GM21786 (cell line): Measurements from ENCODE around the gene TDRD1.
A peak's percentile ranks its signal among the peaks of the same experiment; 100 is the strongest.
"Not testable (repeated sequence)": the region's sequence is repeated elsewhere in the genome, so short reads cannot be mapped to it uniquely, and the experiment has no call there.

Experiments
- ATAC-seq: cut with Tn5 transposase; IDR thresholded peaks from one replicate; pipeline ENCODE4 v1.9.1; 2021; ENCODE audit not compliant: unreplicated experiment

TDRD1 gene

GRCh38 chr10:114179148-114179547 lies at the start of gene TDRD1:
Gene TDRD1, plus strand, starts transcription at chr10:114179353. Its CDS starts 8,479 bp downstream, at chr10:114187832.
- ATAC-seq: no peak

GRCh38 chr10:114131094-114131493 lies 48.1 kb upstream of the TDRD1 start:
- ATAC-seq: peak; percentile 79

- ATAC-seq: no peak
Observed at GRCh38 chr10:114135476-114135875, 43.7 kb upstream of the TDRD1 start.

- ATAC-seq: no peak
Observed at GRCh38 chr10:114138581-114138980, 40.6 kb upstream of the TDRD1 start.

GRCh38 chr10:114140036-114140435 lies 39.1 kb upstream of the TDRD1 start:
- no peak for ATAC-seq

- not testable (repeated sequence) for ATAC-seq
Observed at GRCh38 chr10:114140827-114141226, 38.3 kb upstream of the TDRD1 start.

GRCh38 chr10:114142018-114142417 lies 37.1 kb upstream of the TDRD1 start:
- ATAC-seq: no peak

- no peak for ATAC-seq
Observed at GRCh38 chr10:114143160-114143559, 36.0 kb upstream of the TDRD1 start.

- ATAC-seq: not testable (repeated sequence)
Observed at GRCh38 chr10:114149476-114149875, 29.7 kb upstream of the TDRD1 start.

GRCh38 chr10:114151486-114151885 lies 27.7 kb upstream of the TDRD1 start:
- no peak for ATAC-seq

GRCh38 chr10:114151892-114152291 lies 27.3 kb upstream of the TDRD1 start:
- no peak for ATAC-seq

- no peak for ATAC-seq
Observed at GRCh38 chr10:114157912-114158311, 21.2 kb upstream of the TDRD1 start.

GRCh38 chr10:114163062-114163461 lies 16.1 kb upstream of the TDRD1 start:
- no peak for ATAC-seq

GRCh38 chr10:114166043-114166442 lies 13.1 kb upstream of the TDRD1 start:
- no peak for ATAC-seq

GRCh38 chr10:114166494-114166893 lies 12.7 kb upstream of the TDRD1 start:
- ATAC-seq: no peak

GRCh38 chr10:114167985-114168384 lies 11.2 kb upstream of the TDRD1 start:
- no peak for ATAC-seq

GRCh38 chr10:114168450-114169009 lies 10.6 kb upstream of the TDRD1 start:
- ATAC-seq: no peak

- ATAC-seq: no peak
Observed at GRCh38 chr10:114172216-114172615, 6.9 kb upstream of the TDRD1 start.

- no peak for ATAC-seq
Observed at GRCh38 chr10:114172776-114173602, 6.2 kb upstream of the TDRD1 start.

GRCh38 chr10:114173603-114173920 lies 5.6 kb upstream of the TDRD1 start:
- peak; percentile 5 for ATAC-seq

GRCh38 chr10:114173921-114174694 lies 5.0 kb upstream of the TDRD1 start, which contains the start of gene CCDC186:
Gene CCDC186, minus strand, starts transcription at chr10:114174203. Its CDS starts 10,935 bp downstream, at chr10:114163268.
- ATAC-seq: peak; percentile 99

GRCh38 chr10:114174695-114175188 lies 4.4 kb upstream of the TDRD1 start:
- ATAC-seq: no peak
